ENCODE results near the gene MRPL1.

Gene MRPL1

DNA sequence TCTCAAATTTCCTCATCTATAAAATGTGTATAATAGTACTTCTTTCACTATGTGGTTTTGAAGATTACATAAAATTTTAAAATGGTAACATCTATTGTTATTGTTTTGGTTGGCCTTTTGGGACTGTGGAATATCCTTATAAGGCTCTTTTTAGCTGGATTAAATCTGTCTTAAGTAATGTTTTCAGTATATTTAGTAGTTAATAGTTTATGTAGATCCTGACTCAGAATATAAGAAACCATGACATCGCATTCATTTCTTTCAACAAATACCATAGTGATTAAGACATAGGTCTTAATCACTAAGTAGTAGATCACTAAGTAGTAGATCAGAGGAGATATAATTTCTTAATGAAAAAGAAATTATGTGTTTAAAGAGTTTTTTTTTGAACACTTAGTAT lies 48.5 kb downstream of the MRPL1 start:
- ATAC-seq (replicated peaks), result no peak
- no peaks in the 10 kb centered on the region for H3K9me3 Mint-ChIP-seq
- no peaks in the 10 kb centered on the region for H3K27me3 Mint-ChIP-seq
- DNase-seq, result no peak
- no peak overlapping the region for H3K27ac Mint-ChIP-seq
- no peak overlapping the region for H3K4me3 Mint-ChIP-seq
- H3K36me3 Mint-ChIP-seq (ENCODE audit: insufficient read depth), result peaks cover 20% of the 10 kb centered on the region
- peaks cover 2 to 12% of the 10 kb centered on the region in 2 donors for H3K4me1 Mint-ChIP-seq (ENCODE audit: low read depth in 2 of 2)

DNA sequence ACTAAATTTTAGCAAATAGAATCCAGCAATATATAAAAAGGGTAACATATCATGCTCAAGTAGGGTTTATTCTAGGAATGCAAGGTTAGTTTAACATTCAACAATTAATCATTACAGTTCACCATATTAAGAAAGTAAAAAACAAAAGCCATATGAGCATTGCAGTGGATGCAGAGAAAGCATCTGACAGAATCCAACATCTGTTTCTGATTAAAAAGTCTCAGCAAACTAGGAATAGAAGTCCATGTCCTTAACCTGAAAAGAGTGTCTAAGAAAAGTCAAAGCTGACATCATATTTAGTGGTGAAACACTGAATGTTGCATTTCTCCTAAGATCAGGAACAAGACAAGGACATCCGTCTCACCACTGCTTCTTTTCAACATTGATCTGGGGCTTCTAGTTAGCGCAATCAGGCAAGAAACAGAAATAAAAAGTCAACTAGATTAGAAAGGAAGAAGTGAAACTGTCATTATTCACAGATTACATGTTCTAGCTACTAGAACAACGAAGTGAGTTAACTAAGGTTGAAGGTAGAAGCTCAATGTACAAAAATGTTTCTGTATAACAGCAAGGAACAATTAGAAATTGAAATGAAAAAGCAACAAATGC lies 49.3 kb downstream of the MRPL1 start:
- peaks cover 17% of the 10 kb centered on the region for H3K36me3 Mint-ChIP-seq (ENCODE audit: insufficient read depth)
- ATAC-seq (replicated peaks) (no peak), DNase-seq (no peak)
- H3K9me3 Mint-ChIP-seq, result no peaks in the 10 kb centered on the region
- H3K4me3 Mint-ChIP-seq, result no peak overlapping the region
- H3K4me1 Mint-ChIP-seq (ENCODE audit: low read depth in 2 of 2), result peaks cover 2 to 8% of the 10 kb centered on the region in 2 donors
- no peaks in the 10 kb centered on the region for H3K27me3 Mint-ChIP-seq
- H3K27ac Mint-ChIP-seq, result no peak overlapping the region

DNA sequence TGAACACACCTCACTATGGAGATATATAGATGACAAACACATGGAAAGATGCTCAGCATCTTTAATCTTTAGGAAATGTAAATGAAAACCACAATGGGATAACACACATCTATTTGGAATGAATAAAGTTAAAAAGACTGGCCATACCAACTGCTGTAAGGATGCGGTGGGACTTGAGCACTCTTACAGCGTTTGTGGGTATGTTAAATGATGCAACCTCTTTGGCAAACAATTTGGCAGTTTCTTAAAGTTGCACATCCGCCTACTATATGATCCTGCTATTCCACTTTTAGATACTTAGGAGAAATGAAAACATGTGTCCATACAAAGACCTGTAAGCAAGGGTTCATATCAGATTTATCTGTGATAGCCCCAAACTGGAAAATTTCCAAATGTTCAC lies 50.7 kb downstream of the MRPL1 start:
- Mint-ChIP-seq H3K27ac (no peak overlapping the region), H3K4me1 (ENCODE audit: low read depth in 2 of 2) (peaks cover 2 to 8% of the 10 kb centered on the region in 2 donors), H3K9me3 (no peaks in the 10 kb centered on the region), H3K27me3 (no peaks in the 10 kb centered on the region), H3K4me3 (no peak overlapping the region), H3K36me3 (ENCODE audit: insufficient read depth) (peaks cover 13% of the 10 kb centered on the region)
- DNase-seq (no peak), ATAC-seq (replicated peaks) (no peak)

DNA sequence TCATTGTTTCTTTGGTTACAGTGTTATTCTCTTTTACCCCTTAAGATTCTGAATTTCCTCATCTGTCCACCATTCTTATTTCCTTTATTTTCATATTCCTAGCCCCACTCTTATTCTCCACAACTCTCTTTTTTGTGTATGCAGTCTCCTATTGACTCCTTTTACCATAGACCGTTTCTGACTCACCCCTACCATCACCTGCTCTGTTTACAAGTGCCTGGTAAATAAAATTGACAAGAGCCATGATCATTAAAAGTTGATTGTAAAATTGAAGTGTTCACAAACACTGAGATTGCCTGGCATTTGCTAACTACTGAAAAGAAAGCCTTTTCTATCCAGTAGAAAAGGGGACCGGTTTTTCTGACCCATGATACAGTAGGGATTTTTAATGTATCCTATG lies 54.4 kb downstream of the MRPL1 start:
- ATAC-seq (replicated peaks) (no peak), DNase-seq (no peak)
- H3K4me1 Mint-ChIP-seq (ENCODE audit: low read depth in 2 of 2), result peaks cover 2 to 10% of the 10 kb centered on the region in 2 donors
- H3K27ac Mint-ChIP-seq, result no peak overlapping the region
- no peaks in the 10 kb centered on the region for H3K9me3 Mint-ChIP-seq
- no peaks in the 10 kb centered on the region for H3K27me3 Mint-ChIP-seq
- no peak overlapping the region for H3K4me3 Mint-ChIP-seq
- peaks cover 6% of the 10 kb centered on the region for H3K36me3 Mint-ChIP-seq (ENCODE audit: insufficient read depth)

DNA sequence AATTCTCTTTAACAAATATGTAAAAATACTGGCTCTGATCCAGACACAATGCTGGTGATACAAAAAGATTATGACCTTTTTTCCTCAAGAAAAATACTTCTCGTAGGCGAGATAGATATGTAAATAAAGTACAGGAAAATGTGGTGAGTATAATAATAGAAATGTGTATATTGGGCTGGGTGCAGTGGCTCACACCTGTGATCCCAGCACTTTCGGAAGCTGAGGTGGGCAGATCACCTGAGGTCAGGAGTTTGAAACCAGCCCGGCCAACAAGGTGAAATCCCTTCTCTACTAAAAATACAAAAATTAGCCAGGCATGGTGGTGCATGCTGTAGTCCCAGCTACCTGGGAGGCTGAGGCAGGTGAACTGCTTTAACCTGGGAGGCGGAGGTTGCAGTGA lies 55.0 kb downstream of the MRPL1 start:
- H3K4me3 Mint-ChIP-seq, result no peak overlapping the region
- H3K4me1 Mint-ChIP-seq (ENCODE audit: low read depth in 2 of 2), result peaks cover 2 to 10% of the 10 kb centered on the region in 2 donors
- H3K27me3 Mint-ChIP-seq, result no peaks in the 10 kb centered on the region
- DNase-seq (no peak), ATAC-seq (replicated peaks) (no peak)
- H3K27ac Mint-ChIP-seq, result no peak overlapping the region
- no peaks in the 10 kb centered on the region for H3K9me3 Mint-ChIP-seq
- peaks cover 6% of the 10 kb centered on the region for H3K36me3 Mint-ChIP-seq (ENCODE audit: insufficient read depth)

- DNase-seq (no peak), ATAC-seq (replicated peaks) (no peak)
- Mint-ChIP-seq H3K27me3 (no peaks in the 10 kb centered on the region), H3K36me3 (ENCODE audit: insufficient read depth) (peaks cover 6% of the 10 kb centered on the region), H3K4me3 (no peak overlapping the region), H3K27ac (no peak overlapping the region), H3K9me3 (peaks cover 0 to 2% of the 10 kb centered on the region in 2 donors), H3K4me1 (ENCODE audit: low read depth in 2 of 2) (peaks cover 0 to 9% of the 10 kb centered on the region in 2 donors)
Measured at GRCh38 chr4:77920371-77920770, 57.7 kb downstream of the MRPL1 start.

DNA sequence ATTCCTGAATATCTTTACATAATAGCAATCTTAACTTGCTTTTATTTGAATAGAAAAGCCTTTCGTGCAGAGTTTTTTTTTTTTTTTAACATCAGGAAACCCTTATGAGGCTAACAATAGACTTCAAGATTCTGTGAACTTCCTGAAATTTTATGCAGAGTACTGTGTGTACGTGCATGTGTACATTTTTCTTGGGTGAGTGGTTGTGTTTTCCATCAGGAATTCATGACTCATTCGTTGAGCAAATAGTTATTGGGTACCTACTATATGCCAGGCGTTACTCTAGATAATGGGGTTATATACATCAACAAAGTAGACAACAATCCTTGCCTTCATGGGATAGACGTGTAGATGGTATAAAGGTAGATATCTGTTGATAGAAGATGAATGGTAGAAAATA lies 59.1 kb downstream of the MRPL1 start:
- peaks cover 0 to 2% of the 10 kb centered on the region in 2 donors for H3K9me3 Mint-ChIP-seq
- no peak for ATAC-seq (replicated peaks)
- DNase-seq, result no peak
- H3K4me1 Mint-ChIP-seq (ENCODE audit: low read depth in 2 of 2), result peaks cover 0 to 5% of the 10 kb centered on the region in 2 donors
- H3K27me3 Mint-ChIP-seq, result no peaks in the 10 kb centered on the region
- peaks cover 6% of the 10 kb centered on the region for H3K36me3 Mint-ChIP-seq (ENCODE audit: insufficient read depth)
- H3K27ac Mint-ChIP-seq, result no peak overlapping the region
- no peak overlapping the region for H3K4me3 Mint-ChIP-seq

- no peaks in the 10 kb centered on the region for H3K27me3 Mint-ChIP-seq
- no peak overlapping the region for H3K27ac Mint-ChIP-seq
- ATAC-seq (replicated peaks) (no peak), DNase-seq (no peak)
- H3K4me1 Mint-ChIP-seq (ENCODE audit: low read depth in 2 of 2), result peaks cover 0 to 5% of the 10 kb centered on the region in 2 donors
- H3K36me3 Mint-ChIP-seq (ENCODE audit: insufficient read depth), result peaks cover 5% of the 10 kb centered on the region
- peaks cover 0 to 2% of the 10 kb centered on the region in 2 donors for H3K9me3 Mint-ChIP-seq
- H3K4me3 Mint-ChIP-seq, result no peak overlapping the region
Measured at GRCh38 chr4:77922158-77923094, 59.8 kb downstream of the MRPL1 start.

- Mint-ChIP-seq H3K9me3 (peaks cover 0 to 2% of the 10 kb centered on the region in 2 donors), H3K27ac (no peak overlapping the region), H3K4me3 (no peak overlapping the region), H3K4me1 (ENCODE audit: low read depth in 2 of 2) (peaks cover 0 to 2% of the 10 kb centered on the region in 2 donors), H3K36me3 (ENCODE audit: insufficient read depth) (peaks cover 3% of the 10 kb centered on the region), H3K27me3 (no peaks in the 10 kb centered on the region)
- DNase-seq (no peak), ATAC-seq (replicated peaks) (no peak)
Measured at GRCh38 chr4:77927991-77928925, 65.6 kb downstream of the MRPL1 start.

- H3K4me1 Mint-ChIP-seq (ENCODE audit: low read depth in 2 of 2), result peaks cover 0 to 3% of the 10 kb centered on the region in 2 donors
Measured at GRCh38 chr4:77930154-77930639, 67.6 kb downstream of the MRPL1 start.

GRCh38 chr4:77930876-77931275 lies 68.2 kb downstream of the MRPL1 start:
- Mint-ChIP-seq H3K36me3 (ENCODE audit: insufficient read depth) (peaks cover 9% of the 10 kb centered on the region), H3K4me3 (no peak overlapping the region), H3K9me3 (no peaks in the 10 kb centered on the region), H3K27ac (no peak overlapping the region), H3K27me3 (no peaks in the 10 kb centered on the region), H3K4me1 (ENCODE audit: low read depth in 2 of 2) (peaks cover 0 to 3% of the 10 kb centered on the region in 2 donors)
- no peak for ATAC-seq (replicated peaks)
- DNase-seq, result no peak

More at GRCh38 chr4:77930154-77930639, 67.6 kb downstream of the MRPL1 start:
- H3K27me3 Mint-ChIP-seq, result no peaks in the 10 kb centered on the region
- no peak overlapping the region for H3K27ac Mint-ChIP-seq
- H3K9me3 Mint-ChIP-seq, result no peaks in the 10 kb centered on the region
- H3K36me3 Mint-ChIP-seq (ENCODE audit: insufficient read depth), result peaks cover 9% of the 10 kb centered on the region
- DNase-seq, result no peak
- no peak overlapping the region for H3K4me3 Mint-ChIP-seq
- ATAC-seq (replicated peaks), result no peak

GRCh38 chr4:77931452-77932135 lies 69.0 kb downstream of the MRPL1 start:
- Mint-ChIP-seq H3K27ac (no peak overlapping the region), H3K36me3 (ENCODE audit: insufficient read depth) (peaks cover 9% of the 10 kb centered on the region), H3K4me3 (no peak overlapping the region), H3K4me1 (ENCODE audit: low read depth in 2 of 2) (peaks cover 0 to 3% of the 10 kb centered on the region in 2 donors), H3K27me3 (no peaks in the 10 kb centered on the region), H3K9me3 (no peaks in the 10 kb centered on the region)
- no peak for DNase-seq
- no peak for ATAC-seq (replicated peaks)

Data from effector memory CD8-positive, alpha-beta T cell (primary cell).